ENCODE data around the gene TIGD1. TPM values are rescaled to one million over a fixed set of nuclear protein-coding genes. Genes with fewer than 3 reads are reported as not detected.
"Not testable (repeated sequence)": the region's sequence is repeated elsewhere in the genome, so short reads cannot be mapped to it uniquely, and the experiment has no call there.

The TIGD1 gene
- total RNA-seq, 1 donor from 2014 or later, result 3.9 TPM

GRCh38 chr2:232574674-232575403 is 24.5 kb upstream of the TIGD1 start:
- TF ChIP-seq, protein P1, sequence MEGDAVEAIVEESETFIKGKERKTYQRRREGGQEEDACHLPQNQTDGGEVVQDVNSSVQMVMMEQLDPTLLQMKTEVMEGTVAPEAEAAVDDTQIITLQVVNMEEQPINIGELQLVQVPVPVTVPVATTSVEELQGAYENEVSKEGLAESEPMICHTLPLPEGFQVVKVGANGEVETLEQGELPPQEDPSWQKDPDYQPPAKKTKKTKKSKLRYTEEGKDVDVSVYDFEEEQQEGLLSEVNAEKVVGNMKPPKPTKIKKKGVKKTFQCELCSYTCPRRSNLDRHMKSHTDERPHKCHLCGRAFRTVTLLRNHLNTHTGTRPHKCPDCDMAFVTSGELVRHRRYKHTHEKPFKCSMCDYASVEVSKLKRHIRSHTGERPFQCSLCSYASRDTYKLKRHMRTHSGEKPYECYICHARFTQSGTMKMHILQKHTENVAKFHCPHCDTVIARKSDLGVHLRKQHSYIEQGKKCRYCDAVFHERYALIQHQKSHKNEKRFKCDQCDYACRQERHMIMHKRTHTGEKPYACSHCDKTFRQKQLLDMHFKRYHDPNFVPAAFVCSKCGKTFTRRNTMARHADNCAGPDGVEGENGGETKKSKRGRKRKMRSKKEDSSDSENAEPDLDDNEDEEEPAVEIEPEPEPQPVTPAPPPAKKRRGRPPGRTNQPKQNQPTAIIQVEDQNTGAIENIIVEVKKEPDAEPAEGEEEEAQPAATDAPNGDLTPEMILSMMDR (IDR thresholded peaks at IDR 0.05), result no peak
- Histone ChIP-seq H3K9me3 (no peaks in the 10 kb centered on the region), H3K27me3 (no peaks in the 10 kb centered on the region), H3K4me1 (no peaks in the 10 kb centered on the region), H3K27ac (no peak overlapping the region), H3K4me3 (no peak overlapping the region), H3K36me3 (peaks cover 57% of the 10 kb centered on the region)
- intact Hi-C loops (cut with DNase I), result no loop called here
- DNase-seq (no peak), ATAC-seq (no peak)

DNA sequence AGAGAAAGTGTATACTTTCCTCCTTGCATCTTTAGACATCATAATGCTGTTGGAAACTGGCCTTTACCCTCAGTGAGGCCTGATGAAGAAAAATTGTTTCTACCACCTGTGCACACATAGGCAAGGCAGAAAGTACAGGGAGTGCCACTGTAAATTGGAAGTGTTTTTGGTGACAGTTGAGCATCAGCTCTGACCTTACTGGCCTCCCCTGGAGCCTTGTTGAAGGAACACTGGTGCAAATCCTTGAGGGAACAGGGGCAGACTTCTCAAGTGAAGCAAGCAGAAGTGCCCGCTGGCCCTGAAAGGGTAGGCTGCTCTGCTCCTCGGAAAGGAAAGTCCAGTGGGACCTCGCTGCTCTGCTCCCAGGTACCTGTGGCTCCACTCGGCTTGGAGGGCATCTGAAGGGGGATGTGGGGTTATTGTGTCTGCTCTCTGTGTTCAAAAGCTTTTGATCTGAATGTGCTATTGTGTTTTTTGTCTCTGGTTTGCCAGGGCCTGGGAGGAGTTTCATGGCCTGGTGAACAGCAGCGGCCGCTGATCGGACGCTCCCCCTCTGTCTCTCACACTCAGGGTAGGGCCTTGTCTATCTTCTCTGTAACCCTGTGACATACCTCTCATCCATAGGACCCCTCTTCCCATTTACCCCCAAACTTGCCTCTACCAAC is 23.5 kb upstream of the TIGD1 start:
- H3K27me3 ChIP-seq, result no peaks in the 10 kb centered on the region
- H3K27ac ChIP-seq, result no peak overlapping the region
- ATAC-seq (peak; percentile 57), DNase-seq (no peak)
- no peaks in the 10 kb centered on the region for H3K4me1 ChIP-seq
- H3K36me3 ChIP-seq, result peaks cover 66% of the 10 kb centered on the region
- H3K9me3 ChIP-seq, result no peaks in the 10 kb centered on the region
- intact Hi-C loops (cut with DNase I), result no loop called here
- TF ChIP-seq, protein P1 (IDR thresholded peaks at IDR 0.05), result no peak
- no peak overlapping the region for H3K4me3 ChIP-seq

- DNase-seq (no peak), ATAC-seq (no peak)
- Histone ChIP-seq H3K36me3 (peaks cover 75% of the 10 kb centered on the region), H3K27me3 (no peaks in the 10 kb centered on the region), H3K4me1 (no peaks in the 10 kb centered on the region), H3K27ac (no peak overlapping the region), H3K9me3 (no peaks in the 10 kb centered on the region), H3K4me3 (no peak overlapping the region)
- intact Hi-C loops (cut with DNase I), result no loop called here
- TF ChIP-seq, protein P1 (IDR thresholded peaks at IDR 0.05), result no peak
Measured at GRCh38 chr2:232573042-232573441, 22.7 kb upstream of the TIGD1 start.

DNA sequence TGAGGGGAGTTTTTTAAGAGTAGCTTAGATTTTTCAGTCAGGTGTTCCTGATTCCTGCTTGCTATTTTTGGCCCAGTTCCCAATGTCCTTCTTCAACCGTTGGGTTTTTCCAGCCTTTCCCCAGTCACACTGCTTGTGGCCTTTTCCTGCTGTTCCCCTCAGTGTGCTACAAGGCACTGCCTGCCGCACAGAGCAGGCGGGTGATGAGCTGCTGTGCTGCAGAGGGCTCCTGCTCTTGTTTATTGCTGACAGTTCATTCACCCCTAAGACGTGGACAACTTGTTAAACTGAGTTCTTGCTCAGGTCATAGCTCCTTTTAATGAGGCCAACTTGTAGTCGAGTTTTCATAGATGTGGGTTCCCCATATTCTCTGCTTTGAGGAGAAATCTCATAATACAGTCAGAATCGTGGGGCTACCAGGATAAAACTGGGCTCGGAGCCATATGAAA is 20.7 kb upstream of the TIGD1 start:
- TF ChIP-seq, protein P1 (IDR thresholded peaks at IDR 0.05), result no peak
- no peaks in the 10 kb centered on the region for H3K27me3 ChIP-seq
- ATAC-seq (peak; percentile 48), DNase-seq (no peak)
- intact Hi-C loops (cut with DNase I), result no loop called here
- H3K36me3 ChIP-seq, result peaks cover 95% of the 10 kb centered on the region
- no peak overlapping the region for H3K4me3 ChIP-seq
- no peaks in the 10 kb centered on the region for H3K9me3 ChIP-seq
- no peak overlapping the region for H3K27ac ChIP-seq
- H3K4me1 ChIP-seq, result no peaks in the 10 kb centered on the region

DNA sequence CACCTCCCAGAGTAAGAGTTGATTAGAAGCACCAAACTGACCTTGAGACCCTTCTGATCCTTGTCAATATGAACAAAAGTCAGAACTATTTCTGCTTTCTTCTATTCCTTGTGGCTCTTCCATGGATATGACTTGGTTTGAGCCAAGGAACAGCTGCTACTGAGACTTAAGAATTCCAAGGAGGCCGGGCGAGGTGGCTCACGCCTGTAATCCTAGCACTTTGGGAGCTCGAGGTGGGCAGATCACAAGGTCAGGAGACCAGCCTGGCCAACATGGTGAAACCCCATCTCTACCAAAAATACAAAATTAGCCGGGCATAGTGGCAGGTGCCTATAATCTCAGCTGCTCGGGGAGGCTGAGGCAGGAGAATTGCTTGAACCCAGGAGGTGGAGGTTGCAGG is 20.1 kb upstream of the TIGD1 start:
- H3K27me3 ChIP-seq; H3K27ac ChIP-seq; H3K4me1 ChIP-seq; H3K9me3 ChIP-seq; H3K4me3 ChIP-seq; intact Hi-C loops (cut with DNase I); DNase-seq; ATAC-seq: not testable (repeated sequence)
- peaks cover 98% of the 10 kb centered on the region for H3K36me3 ChIP-seq

DNA sequence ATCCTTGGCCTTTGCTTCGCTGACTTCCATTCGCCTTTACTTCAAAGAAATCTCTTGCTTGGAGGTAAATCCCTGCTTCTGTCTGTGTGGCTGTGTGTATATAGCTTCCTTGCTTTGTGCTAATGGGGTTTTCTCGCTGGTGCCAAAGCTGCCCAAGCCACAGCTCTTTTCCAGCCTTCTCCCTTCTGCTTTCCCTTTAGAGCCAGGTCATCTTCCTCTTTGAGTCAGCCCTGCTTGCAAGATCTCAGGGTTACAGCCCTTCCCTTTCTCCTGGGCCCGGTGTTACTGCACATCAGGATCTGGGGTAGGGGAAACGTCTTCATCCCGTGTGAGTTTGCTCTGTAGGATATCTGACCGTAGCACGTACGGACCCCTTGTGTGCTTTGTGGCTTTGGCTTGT is 19.2 kb upstream of the TIGD1 start:
- Histone ChIP-seq H3K36me3 (peaks cover 98% of the 10 kb centered on the region), H3K9me3 (no peaks in the 10 kb centered on the region), H3K4me3 (no peak overlapping the region), H3K27me3 (no peaks in the 10 kb centered on the region), H3K27ac (no peak overlapping the region), H3K4me1 (no peaks in the 10 kb centered on the region)
- ATAC-seq, result no peak
- TF ChIP-seq, protein P1 (IDR thresholded peaks at IDR 0.05), result no peak
- intact Hi-C loops (cut with DNase I), result no loop called here
- DNase-seq, result no peak
